ENCODE results near the gene SCGB1D4.
"Not testable (repeated sequence)": the region's sequence is repeated elsewhere in the genome, so short reads cannot be mapped to it uniquely, and the experiment has no call there.

SCGB1D4 gene, protein sequence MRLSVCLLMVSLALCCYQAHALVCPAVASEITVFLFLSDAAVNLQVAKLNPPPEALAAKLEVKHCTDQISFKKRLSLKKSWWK

DNA sequence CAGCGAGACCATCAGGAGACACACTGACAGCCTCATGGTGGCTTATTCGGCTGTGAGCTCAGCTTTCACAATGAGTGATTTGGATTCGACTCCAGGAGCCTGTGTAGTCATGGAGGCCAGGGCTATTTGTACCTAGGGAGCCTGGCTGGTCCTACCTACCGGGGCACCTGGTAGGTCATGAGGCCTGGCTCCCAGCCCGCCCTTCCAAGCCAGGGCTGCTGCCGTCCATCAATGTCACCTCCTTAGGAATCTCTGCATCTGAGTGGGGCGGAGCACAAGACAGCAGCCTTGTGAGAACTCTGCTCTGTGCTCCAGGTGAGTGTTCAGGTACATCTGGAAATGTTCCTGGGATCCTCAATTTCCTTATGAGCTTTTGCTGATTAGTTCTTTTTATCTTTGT, at the start of gene SCGB1D4:
Gene SCGB1D4, minus strand, starts transcription at position 101 of the 400 bp plus-strand sequence. Its CDS starts 65 bp downstream, at position 36.
- TF ChIP-seq, protein P1, sequence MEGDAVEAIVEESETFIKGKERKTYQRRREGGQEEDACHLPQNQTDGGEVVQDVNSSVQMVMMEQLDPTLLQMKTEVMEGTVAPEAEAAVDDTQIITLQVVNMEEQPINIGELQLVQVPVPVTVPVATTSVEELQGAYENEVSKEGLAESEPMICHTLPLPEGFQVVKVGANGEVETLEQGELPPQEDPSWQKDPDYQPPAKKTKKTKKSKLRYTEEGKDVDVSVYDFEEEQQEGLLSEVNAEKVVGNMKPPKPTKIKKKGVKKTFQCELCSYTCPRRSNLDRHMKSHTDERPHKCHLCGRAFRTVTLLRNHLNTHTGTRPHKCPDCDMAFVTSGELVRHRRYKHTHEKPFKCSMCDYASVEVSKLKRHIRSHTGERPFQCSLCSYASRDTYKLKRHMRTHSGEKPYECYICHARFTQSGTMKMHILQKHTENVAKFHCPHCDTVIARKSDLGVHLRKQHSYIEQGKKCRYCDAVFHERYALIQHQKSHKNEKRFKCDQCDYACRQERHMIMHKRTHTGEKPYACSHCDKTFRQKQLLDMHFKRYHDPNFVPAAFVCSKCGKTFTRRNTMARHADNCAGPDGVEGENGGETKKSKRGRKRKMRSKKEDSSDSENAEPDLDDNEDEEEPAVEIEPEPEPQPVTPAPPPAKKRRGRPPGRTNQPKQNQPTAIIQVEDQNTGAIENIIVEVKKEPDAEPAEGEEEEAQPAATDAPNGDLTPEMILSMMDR (IDR thresholded peaks at IDR 0.05; ENCODE audit: low read depth, low read length, missing control alignments): no peak
- H3K4me3 ChIP-seq (ENCODE audit: low read depth, low read length): no peak within 1 kb of the TSS
- DNase-seq (ENCODE audit: low read depth): no peak

DNA sequence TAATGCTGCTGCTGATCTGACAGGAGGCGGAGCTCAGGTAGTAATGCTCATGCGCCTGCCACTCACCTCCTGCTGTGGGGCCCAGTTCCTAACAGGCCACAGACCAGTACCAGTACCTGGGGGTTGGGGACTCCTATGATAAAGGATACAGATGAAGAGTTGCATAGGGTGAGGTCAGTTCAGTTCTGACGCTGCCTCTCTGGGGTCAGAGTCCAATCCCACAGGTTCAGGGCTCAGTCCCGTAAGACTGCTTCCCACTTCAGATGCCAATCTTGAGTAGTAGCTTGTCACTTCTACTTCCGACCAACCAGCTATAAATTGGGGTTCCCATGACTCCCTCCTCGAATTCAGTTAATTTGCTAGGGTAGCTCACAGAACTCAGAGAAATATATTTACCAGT, 47.0 kb upstream of the SCGB1D4 start:
- no peak overlapping the region for H3K4me3 ChIP-seq (ENCODE audit: low read depth, low read length)
- TF ChIP-seq, protein P1 (IDR thresholded peaks at IDR 0.05; ENCODE audit: low read depth, low read length, missing control alignments): no peak
- DNase-seq (ENCODE audit: low read depth): no peak

DNA sequence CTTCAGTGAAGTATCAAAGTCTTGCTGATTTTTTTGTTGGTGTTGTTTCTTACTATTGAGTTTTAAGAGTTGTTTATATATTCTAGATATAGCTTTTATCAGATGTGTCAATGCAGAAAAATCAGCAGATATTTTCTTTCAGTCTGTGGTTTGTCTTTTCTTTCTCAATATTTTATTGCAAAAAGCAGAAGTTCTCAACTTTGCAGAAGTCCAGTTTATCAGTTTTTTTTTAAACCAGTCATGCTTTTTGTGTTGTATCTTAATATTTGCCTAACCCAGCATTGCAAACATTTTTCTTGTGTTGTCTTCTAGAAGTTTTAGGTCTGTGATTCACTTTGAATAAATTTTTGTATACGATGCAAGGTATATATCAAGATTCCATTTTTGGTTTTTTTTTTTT, 45.3 kb upstream of the SCGB1D4 start:
- H3K4me3 ChIP-seq (ENCODE audit: low read depth, low read length): no peak overlapping the region
- TF ChIP-seq, protein P1 (IDR thresholded peaks at IDR 0.05; ENCODE audit: low read depth, low read length, missing control alignments): no peak
- no peak for DNase-seq (ENCODE audit: low read depth)

DNA sequence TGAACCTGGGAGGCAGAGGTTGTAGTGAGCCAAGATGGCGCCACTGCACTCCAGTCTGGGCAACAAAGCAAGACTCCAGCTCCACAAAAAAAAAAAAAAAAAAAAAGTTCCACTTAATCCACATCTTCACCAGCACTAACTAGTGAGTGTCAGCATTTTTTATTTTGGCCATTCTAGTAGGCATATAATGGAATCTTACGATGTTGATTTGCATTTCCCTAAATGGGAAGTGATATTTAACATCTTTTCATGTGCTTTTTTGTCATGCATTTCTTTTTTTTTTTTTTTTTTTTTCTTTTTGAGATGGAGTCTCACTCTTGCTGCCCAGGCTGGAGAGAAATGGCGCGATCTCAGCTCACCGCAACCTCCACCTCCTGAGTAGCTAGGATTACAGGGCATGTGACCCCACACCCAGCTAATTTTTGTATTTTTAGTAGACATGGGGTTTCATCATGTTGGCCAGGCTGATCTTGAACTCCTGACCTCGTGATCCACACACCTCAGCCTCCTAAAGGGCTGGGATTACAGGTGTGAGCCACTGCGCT, 44.8 kb upstream of the SCGB1D4 start:
- H3K4me3 ChIP-seq (ENCODE audit: low read depth, low read length): not testable (repeated sequence)

DNA sequence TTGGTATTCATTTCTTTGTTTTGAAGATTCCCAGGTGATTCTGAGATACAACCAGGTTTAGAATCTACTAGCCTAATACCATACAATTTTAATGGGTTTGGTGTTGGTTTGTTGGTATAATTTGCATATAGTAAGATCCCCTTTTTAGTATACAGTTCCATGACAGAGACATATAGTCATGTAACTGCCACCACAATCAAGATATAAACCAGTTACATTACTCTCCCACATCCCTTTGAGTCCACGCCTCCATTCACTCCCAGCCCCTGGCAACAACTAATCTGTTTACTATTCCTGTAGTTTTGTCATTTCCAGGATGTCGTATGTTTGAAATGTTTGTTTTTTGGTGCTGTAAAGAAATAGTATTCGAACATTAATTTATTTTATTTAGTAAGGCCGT, 42.7 kb upstream of the SCGB1D4 start:
- TF ChIP-seq, protein P1 (IDR thresholded peaks at IDR 0.05; ENCODE audit: low read depth, low read length, missing control alignments): no peak
- no peak overlapping the region for H3K4me3 ChIP-seq (ENCODE audit: low read depth, low read length)
- DNase-seq (ENCODE audit: low read depth): no peak

More for the DNA sequence above, 44.8 kb upstream of the SCGB1D4 start:
- not testable (repeated sequence) for DNase-seq (ENCODE audit: low read depth)

DNA sequence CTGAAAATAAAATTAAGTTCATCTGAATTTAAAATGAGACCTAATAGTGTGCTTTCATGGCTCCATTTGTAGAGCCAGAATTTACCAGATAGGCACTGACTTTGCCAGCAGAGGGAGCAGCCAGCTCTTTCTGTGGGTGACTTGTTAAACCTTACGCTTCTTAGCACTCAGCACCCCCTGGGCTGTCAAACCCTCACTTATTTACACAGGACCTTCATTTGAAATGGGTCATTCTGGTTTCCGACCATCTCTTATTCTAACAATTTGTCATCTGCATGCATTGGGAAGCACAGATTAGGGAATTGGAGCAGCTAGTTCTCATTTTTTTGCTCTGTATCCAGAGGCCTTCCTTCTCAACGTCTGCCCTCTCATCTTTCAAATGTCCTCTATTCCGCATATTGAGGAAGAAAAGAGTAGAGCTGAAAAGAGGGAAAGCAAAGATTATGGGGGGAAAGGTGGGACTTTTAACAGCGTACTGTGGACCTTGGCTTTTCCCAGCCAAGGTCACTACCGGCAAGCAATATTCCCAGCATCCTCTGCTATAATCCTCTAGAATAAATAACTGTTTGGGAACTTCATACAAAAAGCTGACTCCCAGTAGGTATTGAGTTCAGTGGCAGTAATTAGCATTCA, 41.5 kb upstream of the SCGB1D4 start:
- peak; percentile 15 for DNase-seq (ENCODE audit: low read depth)
- no peak overlapping the region for H3K4me3 ChIP-seq (ENCODE audit: low read depth, low read length)
- TF ChIP-seq, protein P1 (IDR thresholded peaks at IDR 0.05; ENCODE audit: low read depth, low read length, missing control alignments): peak; percentile 76

DNA sequence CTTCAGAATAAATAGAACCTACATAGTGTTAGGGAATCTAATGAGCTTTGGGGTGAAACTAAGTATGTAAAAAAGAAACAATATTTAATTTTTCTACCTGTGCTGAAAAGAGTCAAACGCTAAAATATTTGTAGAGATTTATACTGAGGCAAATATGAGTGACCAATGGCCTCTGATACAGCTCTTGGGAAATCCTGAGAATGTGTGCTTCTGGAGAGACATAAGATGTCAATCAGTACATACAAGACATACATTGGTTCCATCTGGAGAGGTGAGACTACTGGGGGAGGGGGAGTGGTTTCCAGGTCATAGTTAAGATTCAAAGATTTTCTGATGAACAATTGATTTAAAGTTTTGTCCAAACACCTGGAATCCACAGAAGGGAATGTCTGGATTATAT, 39.3 kb upstream of the SCGB1D4 start:
- peak overlapping the region; percentile 56 for H3K4me3 ChIP-seq (ENCODE audit: low read depth, low read length)
- TF ChIP-seq, protein P1 (IDR thresholded peaks at IDR 0.05; ENCODE audit: low read depth, low read length, missing control alignments): no peak
- DNase-seq (ENCODE audit: low read depth): no peak
